ENCODE measurements around the gene APBB1IP. TPM values are rescaled to one million over a fixed set of nuclear protein-coding genes. Genes with fewer than 3 reads are reported as not detected.

APBB1IP gene
- total and polyA plus RNA-seq, 12 donors, result 0.81 to 11.9 (median 1.7) TPM

- H3K27ac ChIP-seq, result no peak overlapping the region
- no peaks in the 10 kb centered on the region for H3K27me3 ChIP-seq
- H3K4me3 ChIP-seq, result no peak overlapping the region
- peaks cover 0 to 9% (median 0%) of the 10 kb centered on the region in 9 donors for H3K4me1 ChIP-seq
- TF ChIP-seq CTCF (IDR thresholded peaks at IDR 0.05), result no peak
- intact Hi-C loops (cut with DNase I), result no loop called here
- peaks cover 0 to 80% (median 0%) of the 10 kb centered on the region in 9 donors for H3K36me3 ChIP-seq
- DNase-seq (no peak), ATAC-seq (no peak)
- peaks cover 0 to 17% (median under 1%) of the 10 kb centered on the region in 11 donors for H3K9me3 ChIP-seq
These were observed 69.3 kb downstream of the APBB1IP start for GRCh38 chr10:26507441-26507840.

- H3K9me3 ChIP-seq, result peaks cover 0 to 23% (median 3%) of the 10 kb centered on the region in 11 donors
- no peaks in the 10 kb centered on the region for H3K27me3 ChIP-seq
- no peak overlapping the region for H3K27ac ChIP-seq
- DNase-seq (no peak), ATAC-seq (no peak)
- 87 to 91% methylated on average over 4 of the region's 4 CpGs for WGBS, 2 donors
- intact Hi-C loops (cut with DNase I), result no loop called here
- peaks cover 0 to 5% (median 0%) of the 10 kb centered on the region in 9 donors for H3K4me1 ChIP-seq
- H3K4me3 ChIP-seq, result no peak overlapping the region
- TF ChIP-seq CTCF (IDR thresholded peaks at IDR 0.05), result no peak
- peaks cover 0 to 80% (median 0%) of the 10 kb centered on the region in 9 donors for H3K36me3 ChIP-seq
These were observed 69.9 kb downstream of the APBB1IP start for GRCh38 chr10:26508016-26508415.

GRCh38 chr10:26509307-26509706, 71.2 kb downstream of the APBB1IP start:
- no peak overlapping the region for H3K27ac ChIP-seq
- peaks cover 0 to 3% (median 0%) of the 10 kb centered on the region in 7 donors for H3K27me3 ChIP-seq
- H3K4me1 ChIP-seq, result no peaks in the 10 kb centered on the region
- ATAC-seq (no peak), DNase-seq (no peak)
- no peak for TF ChIP-seq CTCF (IDR thresholded peaks at IDR 0.05)
- 86 to 92% methylated on average over 1 of the region's 1 CpG for WGBS, 2 donors
- intact Hi-C loops (cut with DNase I), result no loop called here
- peaks cover 0 to 80% (median 0%) of the 10 kb centered on the region in 9 donors for H3K36me3 ChIP-seq
- no peak overlapping the region for H3K4me3 ChIP-seq
- H3K9me3 ChIP-seq, result peaks cover 0 to 28% (median 10%) of the 10 kb centered on the region in 11 donors

GRCh38 chr10:26513101-26513500, 75.0 kb downstream of the APBB1IP start:
- Histone ChIP-seq H3K4me1 (no peaks in the 10 kb centered on the region), H3K27me3 (peaks cover 0 to 9% (median 0%) of the 10 kb centered on the region in 7 donors), H3K4me3 (no peak overlapping the region), H3K9me3 (peaks cover 0 to 28% (median 10%) of the 10 kb centered on the region in 11 donors), H3K36me3 (peaks cover 0 to 75% (median 0%) of the 10 kb centered on the region in 9 donors), H3K27ac (no peak overlapping the region)
- ATAC-seq (no peak), DNase-seq (no peak)
- intact Hi-C loops (cut with DNase I), result no loop called here
- TF ChIP-seq CTCF (IDR thresholded peaks at IDR 0.05), result no peak
- 81 to 91% methylated on average over 1 of the region's 1 CpG for WGBS, 2 donors
